ENCODE data around the gene MFSD12. TPM values are rescaled to one million over a fixed set of nuclear protein-coding genes. Genes with fewer than 3 reads are reported as not detected.

MFSD12 gene
- total RNA-seq, 1 experiment from 2014 or later = 131 TPM

DNA sequence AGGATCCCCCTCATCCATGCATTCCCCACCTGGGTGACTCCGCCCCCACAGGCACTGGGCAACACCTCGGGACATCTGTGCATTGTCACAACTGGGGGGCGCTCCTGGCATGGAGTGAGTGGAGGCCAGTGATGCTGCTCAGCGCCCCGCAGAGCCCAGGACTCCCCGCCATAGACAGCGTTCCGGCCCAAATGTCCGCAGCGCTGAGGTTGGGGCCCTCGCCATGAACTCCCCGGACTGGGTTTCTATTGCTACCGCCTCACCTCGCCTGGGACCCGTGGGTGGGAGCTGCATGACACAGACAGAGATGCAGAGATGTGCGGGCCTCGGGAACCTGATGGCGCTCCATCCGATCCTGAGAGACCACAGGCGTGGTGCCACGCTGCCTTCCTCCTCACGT lies 46.7 kb downstream of the MFSD12 start:
- Histone ChIP-seq H4K20me1 (ENCODE audit: insufficient read depth) (no peaks in the 10 kb centered on the region), H3K36me3 (ENCODE audit: control insufficient read depth in 1 of 2, insufficient read depth in 2 of 2, low read length in 2 of 2) (peaks cover 2 to 12% of the 10 kb centered on the region in 2 experiments; a peak in 2 of 4 replicates), H3K9ac (ENCODE audit: low read length) (no peak overlapping the region), H3K4me1 (ENCODE audit: control insufficient read depth in 1 of 2, insufficient read depth in 2 of 2, low read length in 2 of 2) (peaks cover 18 to 31% of the 10 kb centered on the region in 2 experiments), H3K27ac (ENCODE audit: low read depth, low read length) (no peak overlapping the region), H3K79me2 (ENCODE audit: insufficient read depth, low read length) (peaks cover 92% of the 10 kb centered on the region), H3K9me3 (ENCODE audit: control insufficient read depth in 1 of 2, insufficient read depth in 1 of 2, low read depth in 1 of 2, low read length in 2 of 2) (no peaks in the 10 kb centered on the region), H3K9me2 (ENCODE audit: insufficient read depth) (no peaks in the 10 kb centered on the region), H3K27me3 (ENCODE audit: insufficient read depth, low read length) (no peaks in the 10 kb centered on the region), H2AFZ (ENCODE audit: low read depth, low read length, poor library complexity, severe bottlenecking) (no peak overlapping the region), H3K4me3 (replicated peaks in 1 of 2; ENCODE audit: low read depth in 1 of 2, low read length in 2 of 2) (no peak overlapping the region), H3K4me2 (ENCODE audit: low read length) (no peak overlapping the region)
- TF ChIP-seq POLR2AphosphoS5 (IDR thresholded peaks at IDR 0.05; ENCODE audit: low read depth, low read length) (no peak), MAX (IDR thresholded peaks at IDR 0.05) (no peak), YY1 (IDR thresholded peaks at IDR 0.05; ENCODE audit: extremely low read depth, insufficient replicate concordance, low read depth, low read length) (no peak), ZNF274 (IDR thresholded peaks at IDR 0.05; ENCODE audit: low read depth, low read length) (no peak), TCF7L2 (IDR thresholded peaks at IDR 0.05; ENCODE audit: borderline replicate concordance, extremely low read depth, insufficient read depth, insufficient read length) (no peak), POLR2A (IDR thresholded peaks at IDR 0.05; ENCODE audit: borderline replicate concordance, extremely low read depth, insufficient read depth, insufficient read length) (no peak)
- TF ChIP-seq, protein P1, sequence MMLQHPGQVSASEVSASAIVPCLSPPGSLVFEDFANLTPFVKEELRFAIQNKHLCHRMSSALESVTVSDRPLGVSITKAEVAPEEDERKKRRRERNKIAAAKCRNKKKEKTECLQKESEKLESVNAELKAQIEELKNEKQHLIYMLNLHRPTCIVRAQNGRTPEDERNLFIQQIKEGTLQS (IDR thresholded peaks at IDR 0.05) = no peak
- no TSS peak for BruUV-seq (replicated peaks)
- no peak for ATAC-seq
- CTCF ChIA-PET = no interaction called here
- RAD21 ChIA-PET (ENCODE audit: low non-redundant PET in 1 of 2, low total read pairs in 2 of 2, uncharacterized antibody in 2 of 2, unreplicated experiment in 2 of 2) = no interaction called here
- no peak for DNase-seq (ENCODE audit: low read depth, low spot score)
- intact Hi-C loops (cut with micrococcal nuclease) = no loop called here
- POLR2A ChIA-PET = no interaction called here

- TF ChIP-seq ELF1 (IDR thresholded peaks at IDR 0.05; ENCODE audit: borderline replicate concordance, low read depth) (no peak), POLR2AphosphoS5 (IDR thresholded peaks at IDR 0.05; ENCODE audit: low read depth, low read length) (no peak), ZNF274 (IDR thresholded peaks at IDR 0.05; ENCODE audit: low read depth, low read length) (no peak)
- H3K27me3 ChIP-seq (ENCODE audit: insufficient read depth, low read length) = no peaks in the 10 kb centered on the region
- no peak overlapping the region for H2AFZ ChIP-seq (ENCODE audit: low read depth, low read length, poor library complexity, severe bottlenecking)
- DNase-seq (ENCODE audit: low read depth, low spot score) = no peak
- no peak for ATAC-seq
- ChIA-PET RAD21 (ENCODE audit: low non-redundant PET in 1 of 2, low total read pairs in 2 of 2, uncharacterized antibody in 2 of 2, unreplicated experiment in 2 of 2) (no interaction called here), CTCF (no interaction called here), POLR2A (no interaction called here)
- H3K9me2 ChIP-seq (ENCODE audit: insufficient read depth) = no peaks in the 10 kb centered on the region
- H3K9me3 ChIP-seq (ENCODE audit: control insufficient read depth in 1 of 2, insufficient read depth in 1 of 2, low read depth in 1 of 2, low read length in 2 of 2) = no peaks in the 10 kb centered on the region
- no peak overlapping the region for H3K4me3 ChIP-seq (replicated peaks in 1 of 2; ENCODE audit: low read depth in 1 of 2, low read length in 2 of 2)
- H3K4me1 ChIP-seq (ENCODE audit: control insufficient read depth in 1 of 2, insufficient read depth in 2 of 2, low read length in 2 of 2) = peaks cover 21 to 40% of the 10 kb centered on the region in 2 experiments
- H3K4me2 ChIP-seq (ENCODE audit: low read length) = peak overlapping the region; percentile 25; the same call in 1 of the 2 replicates
- H4K20me1 ChIP-seq (ENCODE audit: insufficient read depth) = no peaks in the 10 kb centered on the region
- no peak overlapping the region for H3K27ac ChIP-seq (ENCODE audit: low read depth, low read length)
- H3K36me3 ChIP-seq (ENCODE audit: control insufficient read depth in 1 of 2, insufficient read depth in 2 of 2, low read length in 2 of 2) = peaks cover 2 to 12% of the 10 kb centered on the region in 2 experiments; a peak in 2 of 4 replicates
- intact Hi-C loops (cut with micrococcal nuclease) = no loop called here
- H3K9ac ChIP-seq (ENCODE audit: low read length) = no peak overlapping the region
- no TSS peak for BruUV-seq (replicated peaks)
- H3K79me2 ChIP-seq (ENCODE audit: insufficient read depth, low read length) = peaks cover 83% of the 10 kb centered on the region
Observed at GRCh38 chr19:3509566-3509989, 47.8 kb downstream of the MFSD12 start.
